Measurements from ENCODE around the gene RNF11. TPM values are rescaled to one million over a fixed set of nuclear protein-coding genes. Genes with fewer than 3 reads are reported as not detected.

RNF11 gene
- total RNA-seq, 1 experiment from 2014 or later, result 55.8 TPM

DNA sequence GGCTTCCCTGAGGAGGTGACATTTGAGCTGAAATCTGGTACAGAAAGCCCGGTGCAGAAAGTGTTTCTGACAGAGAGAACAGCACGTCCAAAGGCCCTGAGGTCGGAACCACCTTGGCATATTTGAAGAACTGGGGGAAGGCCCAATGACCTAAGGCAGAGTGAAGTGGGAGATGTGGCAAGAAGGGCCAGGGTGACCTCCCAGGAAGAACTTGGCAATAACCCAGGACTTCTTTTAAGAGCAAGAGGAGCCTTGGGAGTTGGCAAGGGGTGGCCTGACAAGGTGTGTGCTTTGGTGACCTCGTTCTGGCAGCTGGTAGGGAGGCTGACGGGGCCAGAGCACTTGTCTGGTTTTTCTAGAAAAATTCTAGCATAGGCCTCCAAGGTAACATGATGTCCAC lies 70.9 kb downstream of the RNF11 start:
- no peak overlapping the region for H3K27ac ChIP-seq (ENCODE audit: insufficient read length, low read depth, low read length)
- H2BK5ac ChIP-seq (ENCODE audit: insufficient read length, low read length), result no peak overlapping the region
- H3K27me3 ChIP-seq (ENCODE audit: insufficient read depth, low read length), result no peaks in the 10 kb centered on the region
- no CpG with 5 or more reads among the region's 5 CpGs for WGBS (ENCODE audit: extremely low coverage, insufficient read length, low lambda C conversion rate)
- Mint-ChIP-seq H3K27ac (no peak overlapping the region), H3K27me3 (ENCODE audit: low read depth) (no peaks in the 10 kb centered on the region; the same call in 1 of the 2 replicates), H3K9me3 (no peaks in the 10 kb centered on the region), H3K4me1 (peaks cover 3 to 9% of the 10 kb centered on the region in 2 experiments; a peak in 1 of 4 replicates), H3K36me3 (ENCODE audit: insufficient read depth in 1 of 3, low read depth in 3 of 3) (no peaks in the 10 kb centered on the region), H3K4me3 (no peak overlapping the region; a peak in 1 of 5 replicates)
- H3K4me1 ChIP-seq (ENCODE audit: insufficient read depth, low read length), result no peaks in the 10 kb centered on the region
- H3T11ph ChIP-seq (ENCODE audit: low read length), result no peak overlapping the region
- no peaks in the 10 kb centered on the region for H4K20me1 ChIP-seq (ENCODE audit: control insufficient read depth, insufficient read depth, insufficient read length)
- no peak overlapping the region for H2BK20ac ChIP-seq (ENCODE audit: low read depth, low read length, poor library complexity, severe bottlenecking)
- no peak overlapping the region for H2BK15ac ChIP-seq (ENCODE audit: low read depth, low read length)
- H3K79me1 ChIP-seq (ENCODE audit: insufficient read depth, low read depth, low read length, poor library complexity, severe bottlenecking), result no peaks in the 10 kb centered on the region
- no peak overlapping the region for H2BK12ac ChIP-seq (ENCODE audit: insufficient read length, low read depth, low read length)
- H3K18ac ChIP-seq (ENCODE audit: insufficient read length, low read depth, low read length), result no peak overlapping the region
- H3K14ac ChIP-seq (ENCODE audit: insufficient read depth, low read length), result no peak overlapping the region
- no peak overlapping the region for H3K56ac ChIP-seq (ENCODE audit: insufficient read length, low read depth, low read length)
- H2BK120ac ChIP-seq (ENCODE audit: low read depth, low read length, poor library complexity, severe bottlenecking), result no peak overlapping the region
- H3K9me3 ChIP-seq (ENCODE audit: control insufficient read depth, low read depth, low read length), result no peaks in the 10 kb centered on the region
- no peak overlapping the region for H3K9ac ChIP-seq (ENCODE audit: extremely low read depth, insufficient read length, low read length)
- H2AFZ ChIP-seq (ENCODE audit: low read length), result no peak overlapping the region
- H4K8ac ChIP-seq (replicated peaks; ENCODE audit: insufficient read length, low read depth, low read length), result no peak overlapping the region
- no peak overlapping the region for H3K4me2 ChIP-seq (ENCODE audit: insufficient read depth, insufficient read length, low read length)
- H3K23me2 ChIP-seq (ENCODE audit: insufficient read length, low read depth, low read length, poor library complexity, severe bottlenecking), result no peaks in the 10 kb centered on the region
- no peak overlapping the region for H4K5ac ChIP-seq (ENCODE audit: insufficient read length, low read depth, low read length)
- no peak overlapping the region for H4K91ac ChIP-seq (ENCODE audit: insufficient read length, low read depth, low read length)
- no peak for TF ChIP-seq CTCF (conservative IDR thresholded peaks at IDR 0.05)
- H3K23ac ChIP-seq (ENCODE audit: insufficient read length, low read depth, low read length), result no peak overlapping the region
- no peak overlapping the region for H2AK5ac ChIP-seq (ENCODE audit: insufficient read length, low read length)
- no peak overlapping the region for H3K4ac ChIP-seq (ENCODE audit: low read depth, low read length)
- no peaks in the 10 kb centered on the region for H3K79me2 ChIP-seq (ENCODE audit: insufficient read depth, low read length)
- DNase-seq, result no peak

Data from H9 (cell line).